EH (cell line): ENCODE results near the gene CXCL11.
"Not testable (repeated sequence)": the region's sequence is repeated elsewhere in the genome, so short reads cannot be mapped to it uniquely, and the experiment has no call there.

Source experiments
- DNase-seq: peaks from one replicate; pipeline ENCODE4 v3.0.0-alpha.2; 2015; ENCODE audit warnings: low read depth

The CXCL11 gene

DNA sequence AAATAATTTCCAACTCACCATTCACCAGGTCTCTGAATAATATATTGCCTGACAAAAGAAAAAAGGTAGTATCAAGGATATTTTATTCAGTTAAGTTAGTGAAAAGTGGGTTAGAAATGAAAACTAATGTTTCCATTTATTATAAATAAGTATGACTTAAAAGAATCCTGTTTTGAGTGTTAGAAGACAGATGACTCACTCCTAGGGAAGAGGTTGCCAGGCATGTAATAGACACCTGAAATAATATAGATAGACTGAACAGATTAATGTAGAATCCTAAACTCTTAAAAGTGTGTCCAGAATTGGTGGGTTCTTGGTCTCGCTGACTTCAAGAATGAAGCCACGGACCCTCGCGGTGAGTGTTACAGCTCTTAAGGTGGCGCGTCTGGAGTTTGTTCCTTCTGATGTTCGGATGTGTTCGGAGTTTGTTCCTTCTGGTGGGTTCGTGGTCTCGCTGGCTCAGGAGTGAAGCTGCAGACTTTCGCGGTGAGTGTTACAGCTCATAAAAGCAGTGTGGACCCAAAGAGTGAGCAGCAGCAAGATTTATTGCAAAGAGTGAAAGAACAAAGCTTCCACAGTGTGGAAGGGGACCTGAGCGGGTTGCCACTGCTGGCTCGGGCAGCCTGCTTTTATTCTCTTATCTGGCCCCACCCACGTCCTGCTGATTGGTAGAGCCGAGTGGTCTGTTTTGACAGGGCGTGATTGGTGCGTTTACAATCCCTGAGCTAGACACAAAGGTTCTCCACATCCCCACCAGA, 6.5 kb upstream of the CXCL11 start:
- DNase-seq: not testable (repeated sequence)

DNA sequence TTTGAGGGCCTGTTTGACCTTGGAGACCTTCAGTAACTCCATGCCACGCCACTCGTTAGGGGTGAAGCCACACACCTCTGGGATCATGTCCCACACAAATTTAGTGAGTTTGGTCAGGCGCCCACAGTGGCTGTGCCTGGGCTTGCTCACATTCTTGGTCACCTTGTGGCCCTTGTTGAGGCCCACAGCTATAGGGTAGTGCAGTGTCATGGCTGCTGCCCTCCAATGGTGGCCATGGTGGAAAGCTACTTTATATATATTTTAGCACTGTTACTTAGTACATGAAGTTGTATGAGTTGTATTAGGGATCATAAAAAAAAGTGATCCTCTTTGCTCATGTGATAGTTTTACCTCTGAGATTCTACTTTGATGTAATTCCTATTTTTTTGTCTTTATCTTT, 985 bp upstream of the CXCL11 start:
- DNase-seq: no peak

GRCh38 chr4:76035141-76035540, 729 bp downstream of the CXCL11 start:
- DNase-seq: no peak

- DNase-seq: no peak
Observed at GRCh38 chr4:76029300-76029699, 6.6 kb downstream of the CXCL11 start.

GRCh38 chr4:76028350-76028765, 7.5 kb downstream of the CXCL11 start:
- no peak for DNase-seq

DNA sequence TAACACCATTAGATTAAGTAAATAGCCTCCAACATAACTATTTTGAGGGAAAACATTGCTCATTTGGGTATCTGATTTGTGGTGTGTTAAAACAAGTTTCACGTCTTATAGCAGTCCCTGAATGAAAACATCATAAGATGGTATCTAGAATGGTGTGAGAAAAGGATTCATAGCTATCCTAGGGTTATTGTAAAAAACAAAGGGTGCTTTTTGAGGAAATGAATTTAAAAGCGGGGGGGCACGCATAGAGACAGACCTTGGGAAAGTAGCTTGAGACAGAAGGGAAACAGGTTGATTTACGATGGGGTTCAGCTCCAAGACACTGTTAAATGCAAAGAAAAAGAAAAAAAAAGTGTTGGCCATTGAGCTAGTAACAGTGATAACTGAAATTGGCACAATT, 11.8 kb downstream of the CXCL11 start:
- no peak for DNase-seq

GRCh38 chr4:76023389-76023788, 12.5 kb downstream of the CXCL11 start, which contains the start of gene CXCL10:
TSS of gene CXCL10 (minus strand) at chr4:76023497. CDS start at chr4:76023431, 66 bp downstream.
- DNase-seq: peak; percentile 1

- no peak for DNase-seq
Observed at GRCh38 chr4:76022677-76023076, 13.2 kb downstream of the CXCL11 start.

GRCh38 chr4:76022031-76022430, 13.8 kb downstream of the CXCL11 start:
- no peak for DNase-seq

GRCh38 chr4:76017056-76017686, 18.7 kb downstream of the CXCL11 start:
- DNase-seq: no peak

DNA sequence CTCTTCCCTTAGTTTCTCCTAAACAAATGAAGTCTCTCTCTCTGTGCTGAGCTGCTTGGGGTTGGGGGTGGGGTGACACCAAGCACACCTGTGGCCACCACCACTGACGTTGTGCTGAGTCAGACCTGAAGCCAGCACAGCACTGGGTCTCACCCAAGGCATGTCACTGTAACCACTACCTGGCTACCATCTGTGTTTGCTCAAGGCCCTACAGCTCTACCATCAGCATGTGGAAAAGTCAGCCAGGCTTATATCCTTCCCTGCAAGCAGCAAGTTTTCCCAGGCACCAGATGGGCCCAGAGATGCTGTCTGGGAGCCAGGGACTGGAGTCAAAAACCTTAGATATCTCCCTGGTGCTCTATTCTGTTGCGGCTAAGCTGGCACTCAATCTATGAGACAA, 19.5 kb downstream of the CXCL11 start:
- no peak for DNase-seq

GRCh38 chr4:76013540-76013939, 22.3 kb downstream of the CXCL11 start:
- no peak for DNase-seq

DNA sequence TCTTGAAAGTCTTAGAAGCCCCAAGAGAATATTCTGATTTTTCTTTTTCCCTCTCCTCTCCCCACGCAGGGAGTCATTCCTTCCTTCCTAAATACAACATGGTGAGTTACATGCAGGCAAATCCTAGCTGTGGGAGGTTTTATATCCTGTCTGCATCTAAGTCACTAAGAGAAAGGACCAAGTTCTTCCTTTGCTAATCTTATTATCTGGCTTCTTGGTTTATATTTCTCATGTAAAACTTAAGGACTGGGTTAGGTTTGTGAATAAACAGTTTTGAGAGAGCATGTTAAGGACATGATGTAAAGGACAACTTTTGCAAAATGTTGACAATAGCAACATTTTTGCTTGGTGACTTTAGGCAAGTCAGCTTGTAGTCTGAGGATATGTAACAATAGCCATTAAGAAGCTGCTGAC, 23.5 kb downstream of the CXCL11 start:
- peak; percentile 41 for DNase-seq

DNA sequence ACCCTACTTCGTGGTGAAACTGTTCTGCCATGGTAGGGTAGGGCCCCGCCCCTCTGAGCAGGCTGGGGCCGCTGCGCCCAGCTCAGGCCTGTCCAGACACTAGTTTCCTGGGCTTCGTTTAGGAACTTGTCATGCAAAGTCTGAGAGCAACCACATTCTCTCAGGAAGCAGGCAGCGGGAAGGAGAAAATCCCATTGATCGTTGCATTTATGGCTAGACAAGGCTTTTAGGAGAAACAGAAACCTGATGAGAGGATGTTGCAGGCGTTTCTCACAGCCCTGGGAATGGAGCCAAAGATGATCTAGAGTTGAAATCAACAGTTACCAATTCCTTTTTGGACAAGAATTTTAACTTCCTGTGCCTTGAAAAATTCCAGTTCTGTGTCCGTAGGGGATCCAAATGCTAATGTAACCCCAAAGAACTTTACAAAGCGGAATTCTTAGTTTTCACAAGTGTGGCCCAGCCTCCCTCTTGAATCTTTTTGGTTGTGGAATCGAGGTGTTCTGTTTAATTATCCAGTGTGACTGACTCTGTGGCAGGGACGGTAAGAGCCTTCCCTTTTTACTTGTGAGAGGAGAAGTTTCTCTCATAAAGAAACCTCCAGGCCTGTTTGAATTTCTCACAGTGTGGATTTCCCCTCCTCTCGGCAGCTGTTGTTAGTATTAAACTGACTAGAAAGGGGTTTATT, 24.0 kb downstream of the CXCL11 start:
- peak; percentile 81 for DNase-seq

- DNase-seq: no peak
Observed at GRCh38 chr4:76011018-76011670, 24.7 kb downstream of the CXCL11 start.

GRCh38 chr4:76010576-76010975, 25.3 kb downstream of the CXCL11 start:
- no peak for DNase-seq

- DNase-seq: no peak
Observed at GRCh38 chr4:76009311-76009710, 26.6 kb downstream of the CXCL11 start.

DNA sequence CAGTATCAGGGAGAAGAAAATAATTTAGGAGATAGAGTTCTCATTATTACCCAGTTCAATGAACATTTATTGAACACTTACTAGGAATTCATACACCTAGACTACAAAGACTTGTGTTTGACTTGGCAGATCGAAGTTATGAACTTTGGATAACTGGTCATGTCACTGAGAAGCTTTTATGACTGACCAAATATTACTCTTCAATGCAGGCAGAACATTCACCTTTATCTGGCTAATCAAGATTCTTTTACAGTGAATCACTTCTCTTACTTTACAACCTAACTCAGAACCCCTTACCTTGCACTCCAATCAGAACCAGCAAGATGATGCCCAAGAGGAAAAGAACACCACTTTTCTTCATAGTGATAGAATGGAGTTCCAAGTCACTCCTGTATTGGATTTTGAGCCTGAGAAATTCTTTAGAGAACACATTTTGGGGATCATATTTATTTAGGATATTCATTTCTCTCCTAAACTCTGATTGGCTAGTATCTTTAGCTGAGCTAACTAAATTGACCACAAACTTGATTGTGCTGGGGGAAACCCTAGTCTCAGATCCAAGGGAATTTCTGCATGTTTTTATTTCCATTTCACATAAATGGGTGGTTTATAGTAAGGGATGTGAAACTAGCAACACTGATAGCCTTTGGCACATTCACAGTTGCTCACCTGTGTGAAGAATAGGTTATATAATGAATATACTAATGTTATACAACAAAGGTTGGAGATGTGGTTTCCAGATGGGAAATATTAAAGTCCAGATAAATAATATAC, 28.6 kb downstream of the CXCL11 start, which contains the start of gene CXCL9:
Gene CXCL9 (minus strand): TSS at position 421 of the 774 bp plus-strand sequence. CDS start 60 bp downstream, at position 361.
- DNase-seq: no peak

- DNase-seq: no peak
Observed at GRCh38 chr4:76003620-76004019, 32.2 kb downstream of the CXCL11 start.

GRCh38 chr4:76003035-76003434, 32.8 kb downstream of the CXCL11 start:
- no peak for DNase-seq

GRCh38 chr4:76002176-76002575, 33.7 kb downstream of the CXCL11 start:
- DNase-seq: peak; percentile 46

DNA sequence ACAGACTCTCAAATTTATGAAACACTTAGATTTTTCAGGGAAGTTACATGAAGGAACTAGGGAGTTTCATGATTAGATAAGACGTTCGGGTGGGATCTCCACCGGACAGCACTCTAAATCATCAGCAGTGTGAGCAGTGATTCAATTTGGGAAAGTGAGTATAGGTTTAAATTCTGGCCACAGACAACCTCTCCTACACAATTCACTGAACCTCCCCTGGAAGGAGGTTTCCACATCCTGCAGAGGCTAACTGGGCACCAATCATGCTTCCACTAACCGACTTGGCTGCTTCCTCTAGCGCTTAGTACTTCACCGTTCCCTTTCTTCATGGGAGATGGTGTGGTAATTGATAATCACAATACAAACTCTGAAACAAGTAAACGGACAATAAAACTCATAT, 34.2 kb downstream of the CXCL11 start:
- DNase-seq: no peak
